H1 (cell line): ENCODE measurements around the gene PTEN.

Experiments used
- CTCF ChIP-seq, 3 experiments: IDR thresholded peaks; 1 replicate in 2 of 3; 2 replicates in 1 of 3; pipeline versions ENCODE4 v1.5.1 to v1.6.1; 2011; ENCODE audit warnings: low read length in 3 of 3, mild to moderate bottlenecking in 3 of 3, inconsistent platforms in 2 of 3, low read depth in 1 of 3, moderate library complexity in 1 of 3; ENCODE audit not compliant: insufficient read depth in 1 of 3; ENCODE audit errors: control extremely low read depth in 1 of 3
- EP300 ChIP-seq, 2 experiments: IDR thresholded peaks; 1 replicate in 1 of 2; 2 replicates in 1 of 2; pipeline ENCODE4 v1.6.1; 2011 to 2012; ENCODE audit warnings: low read depth in 2 of 2, low read length in 2 of 2, mild to moderate bottlenecking in 2 of 2, borderline replicate concordance in 1 of 2, inconsistent platforms in 1 of 2, moderate library complexity in 1 of 2
- GTF2F1 ChIP-seq: IDR thresholded peaks from 2 replicates; pipeline ENCODE4 v1.6.1; 2012; ENCODE audit warnings: low read depth, low read length, improper control_type of control experiment, borderline replicate concordance
- HDAC2 ChIP-seq, 2 experiments: fragments of 300-600 bp in 1 of 2; sonication (generic) in 1 of 2; IDR thresholded peaks; 2 replicates each; pipeline ENCODE4 v1.6.1; 2011 to 2012; ENCODE audit warnings: low read depth in 2 of 2, low read length in 2 of 2, mild to moderate bottlenecking in 2 of 2, moderate library complexity in 2 of 2, borderline replicate concordance in 1 of 2, inconsistent platforms in 1 of 2
- MAX ChIP-seq: IDR thresholded peaks from 2 replicates; pipeline ENCODE4 v1.6.1; 2012; ENCODE audit warnings: inconsistent platforms
- POLR2A ChIP-seq, 2 experiments: IDR thresholded peaks; 1 replicate in 1 of 2; 2 replicates in 1 of 2; pipeline ENCODE4 v1.6.1; 2011; ENCODE audit warnings: low read depth in 2 of 2, low read length in 2 of 2, mild to moderate bottlenecking in 2 of 2; ENCODE audit errors: control extremely low read depth in 1 of 2
- POLR2AphosphoS5 ChIP-seq: IDR thresholded peaks from 2 replicates; pipeline ENCODE4 v1.6.1; 2011; ENCODE audit warnings: low read depth, low read length
- RAD21 ChIP-seq, 2 experiments: IDR thresholded peaks in 1 of 2; conservative IDR thresholded peaks in 1 of 2; 2 replicates each; pipeline ENCODE4 v1.6.1; 2011; ENCODE audit warnings: low read depth in 2 of 2, low read length in 2 of 2, improper control_type of control experiment in 1 of 2, inconsistent platforms in 1 of 2, mild to moderate bottlenecking in 1 of 2, moderate library complexity in 1 of 2
- SUZ12 ChIP-seq: fragments of 200-600 bp; sonication (generic); IDR thresholded peaks from 2 replicates; pipeline ENCODE4 v1.6.1; 2012; ENCODE audit warnings: mild to moderate bottlenecking, inconsistent platforms, low read length, moderate library complexity, mixed read lengths

- TF ChIP-seq POLR2A (IDR thresholded peaks at IDR 0.05; ENCODE audit: control extremely low read depth in 1 of 2, low read depth in 2 of 2, low read length in 2 of 2) = no peak
- TF ChIP-seq RAD21 (IDR thresholded peaks at IDR 0.05 in 1 of 2, conservative IDR thresholded peaks at IDR 0.05 in 1 of 2; ENCODE audit: low read depth in 2 of 2, low read length in 2 of 2) = no peak
- no peak for TF ChIP-seq POLR2AphosphoS5
- TF ChIP-seq HDAC2 (IDR thresholded peaks at IDR 0.05; ENCODE audit: borderline replicate concordance in 1 of 2, low read depth in 2 of 2, low read length in 2 of 2) = no peak
- TF ChIP-seq MAX = no peak
- no peak for TF ChIP-seq CTCF (IDR thresholded peaks at IDR 0.05; ENCODE audit: control extremely low read depth in 1 of 3, insufficient read depth in 1 of 3, low read depth in 1 of 3, low read length in 3 of 3)
- no peak for TF ChIP-seq EP300 (IDR thresholded peaks at IDR 0.05; ENCODE audit: borderline replicate concordance in 1 of 2, low read depth in 2 of 2, low read length in 2 of 2)
- TF ChIP-seq GTF2F1 = no peak
- no peak for TF ChIP-seq SUZ12
Measured at GRCh38 chr10:87841186-87841585, 22.2 kb upstream of the PTEN start.
